Prostate gland (tissue), 2 donors: ENCODE results near the gene LHB.
A peak's percentile ranks its signal among the peaks of the same experiment; 100 is the strongest.

Experiments
- CTCF ChIP-seq, 4 experiments: fragments of 200-600 bp in 2 of 4; fragments of 450-650 bp in 2 of 4; sonication (generic) in 2 of 4; IDR thresholded peaks; 1 replicate in 3 of 4; 2 replicates in 1 of 4; pipeline ENCODE4 v1.5.1; 2016 to 2019; ENCODE audit warnings: antibody characterized with exemption in 4 of 4, mild to moderate bottlenecking in 2 of 4, moderate library complexity in 2 of 4
- POLR2AphosphoS5 ChIP-seq: sonication (generic); formaldehyde crosslinking; IDR thresholded peaks from one replicate; pipeline ENCODE4 v1.6.1; 2017; ENCODE audit warnings: antibody characterized with exemption

GRCh38 chr19:49057636-49058234 is 40.8 kb upstream of the LHB start, which contains the start of gene CGB7:
- TF ChIP-seq CTCF (IDR thresholded peaks at IDR 0.05) (no peak), POLR2AphosphoS5 (peak; percentile 35)
